Activated T-helper 2 cell treated with anti-CD3 and anti-CD28 coated beads, Interferon-gamma antibody, Interleukin-2, Interleukin-4, amounts not matched to agents 10 μg/mL and 5 μg/mL and 100 μg/mL, durations not matched to agents 14 hours and 24 hours and 36 hours (primary cell): Measurements from ENCODE around the gene MID1IP1. TPM values are rescaled to one million over a fixed set of nuclear protein-coding genes. Genes with fewer than 3 reads are reported as not detected.

Experiments
- DNase-seq: peaks from one replicate; pipeline ENCODE4 v3.0.0; 2021; ENCODE audit warnings: low spot score
- H3K27ac Mint-ChIP-seq: one replicate; pipeline ENCODE4 v1.8.0; 2021; ENCODE audit warnings: mixed read lengths
- H3K27me3 Mint-ChIP-seq: one replicate; pipeline ENCODE4 v1.8.0; 2021; ENCODE audit warnings: low read depth, mixed read lengths
- H3K36me3 Mint-ChIP-seq: one replicate; pipeline ENCODE4 v1.8.0; 2021; ENCODE audit warnings: low read depth, mixed read lengths
- H3K4me1 Mint-ChIP-seq: one replicate; pipeline ENCODE4 v1.8.0; 2021; ENCODE audit warnings: low read depth, mixed read lengths
- H3K4me3 Mint-ChIP-seq: one replicate; pipeline ENCODE4 v1.8.0; 2021; ENCODE audit warnings: low read depth, mild to moderate bottlenecking, moderate library complexity, mixed read lengths
- H3K9me3 Mint-ChIP-seq: one replicate; pipeline ENCODE4 v1.8.0; 2021; ENCODE audit warnings: mixed read lengths
- intact Hi-C: fragments of 100-400 bp; cut with micrococcal nuclease; formaldehyde crosslinking; loops from one replicate; pipeline ENCODE4 v1.15.1; 2023
- total RNA-seq: library from RNA; stranded (reverse); gene quantifications from 2 replicates; pipeline ENCODE4 v1.2.3, GENCODE V29; 2022

Gene MID1IP1
- total RNA-seq, 1 donor from 2014 or later = 95.4 TPM

GRCh38 chrX:38820751-38821150 lies 19.5 kb downstream of the MID1IP1 start:
- intact Hi-C loops = no loop called here
- Mint-ChIP-seq H3K4me1 (no peaks in the 10 kb centered on the region), H3K4me3 (no peak overlapping the region), H3K27ac (no peak overlapping the region), H3K36me3 (no peaks in the 10 kb centered on the region), H3K27me3 (no peaks in the 10 kb centered on the region), H3K9me3 (no peaks in the 10 kb centered on the region)
- DNase-seq = no peak

- Mint-ChIP-seq H3K27me3 (no peaks in the 10 kb centered on the region), H3K36me3 (no peaks in the 10 kb centered on the region), H3K27ac (no peak overlapping the region), H3K4me3 (no peak overlapping the region), H3K9me3 (no peaks in the 10 kb centered on the region), H3K4me1 (no peaks in the 10 kb centered on the region)
- intact Hi-C loops = no loop called here
- DNase-seq = no peak
Measured at GRCh38 chrX:38824176-38824575, 22.9 kb downstream of the MID1IP1 start.

- H3K4me1 Mint-ChIP-seq = no peaks in the 10 kb centered on the region
- intact Hi-C loops = no loop called here
- H3K4me3 Mint-ChIP-seq = no peak overlapping the region
- no peaks in the 10 kb centered on the region for H3K36me3 Mint-ChIP-seq
- no peak overlapping the region for H3K27ac Mint-ChIP-seq
- no peak for DNase-seq
- no peaks in the 10 kb centered on the region for H3K9me3 Mint-ChIP-seq
- H3K27me3 Mint-ChIP-seq = no peaks in the 10 kb centered on the region
Measured at GRCh38 chrX:38831949-38832348, 30.7 kb downstream of the MID1IP1 start.

- no peak overlapping the region for H3K27ac Mint-ChIP-seq
- H3K36me3 Mint-ChIP-seq = no peaks in the 10 kb centered on the region
- DNase-seq = no peak
- H3K27me3 Mint-ChIP-seq = no peaks in the 10 kb centered on the region
- intact Hi-C loops = no loop called here
- H3K9me3 Mint-ChIP-seq = no peaks in the 10 kb centered on the region
- no peaks in the 10 kb centered on the region for H3K4me1 Mint-ChIP-seq
- no peak overlapping the region for H3K4me3 Mint-ChIP-seq
Measured at GRCh38 chrX:38837389-38837788, 36.1 kb downstream of the MID1IP1 start.

- Mint-ChIP-seq H3K4me1 (no peaks in the 10 kb centered on the region), H3K36me3 (no peaks in the 10 kb centered on the region), H3K9me3 (no peaks in the 10 kb centered on the region), H3K27ac (no peak overlapping the region), H3K4me3 (no peak overlapping the region), H3K27me3 (no peaks in the 10 kb centered on the region)
- intact Hi-C loops = no loop called here
- DNase-seq = no peak
Measured at GRCh38 chrX:38839277-38839676, 38.0 kb downstream of the MID1IP1 start.

GRCh38 chrX:38839944-38840343 lies 38.7 kb downstream of the MID1IP1 start:
- Mint-ChIP-seq H3K9me3 (no peaks in the 10 kb centered on the region), H3K27me3 (no peaks in the 10 kb centered on the region), H3K27ac (no peak overlapping the region), H3K4me3 (no peak overlapping the region), H3K36me3 (no peaks in the 10 kb centered on the region), H3K4me1 (no peaks in the 10 kb centered on the region)
- intact Hi-C loops = no loop called here
- DNase-seq = no peak

- H3K36me3 Mint-ChIP-seq = no peaks in the 10 kb centered on the region
- no peak for DNase-seq
- H3K27me3 Mint-ChIP-seq = no peaks in the 10 kb centered on the region
- intact Hi-C loops = no loop called here
- peaks cover 7% of the 10 kb centered on the region for H3K4me1 Mint-ChIP-seq
- no peak overlapping the region for H3K27ac Mint-ChIP-seq
- no peak overlapping the region for H3K4me3 Mint-ChIP-seq
- H3K9me3 Mint-ChIP-seq = no peaks in the 10 kb centered on the region
Measured at GRCh38 chrX:38841750-38842149, 40.5 kb downstream of the MID1IP1 start.

- no peaks in the 10 kb centered on the region for H3K9me3 Mint-ChIP-seq
Measured at GRCh38 chrX:38845426-38845825, 44.2 kb downstream of the MID1IP1 start.

GRCh38 chrX:38847206-38847902 lies 46.1 kb downstream of the MID1IP1 start:
- Mint-ChIP-seq H3K4me1 (peaks cover 7% of the 10 kb centered on the region), H3K9me3 (no peaks in the 10 kb centered on the region), H3K36me3 (no peaks in the 10 kb centered on the region), H3K4me3 (no peak overlapping the region), H3K27me3 (no peaks in the 10 kb centered on the region), H3K27ac (no peak overlapping the region)
- intact Hi-C loops = no loop called here
- no peak for DNase-seq

More at GRCh38 chrX:38845426-38845825, 44.2 kb downstream of the MID1IP1 start:
- H3K36me3 Mint-ChIP-seq = no peaks in the 10 kb centered on the region
- intact Hi-C loops = no loop called here
- DNase-seq = no peak
- H3K27me3 Mint-ChIP-seq = no peaks in the 10 kb centered on the region
- peaks cover 7% of the 10 kb centered on the region for H3K4me1 Mint-ChIP-seq
- no peak overlapping the region for H3K4me3 Mint-ChIP-seq
- no peak overlapping the region for H3K27ac Mint-ChIP-seq

GRCh38 chrX:38847903-38848230 lies 46.6 kb downstream of the MID1IP1 start:
- no peak overlapping the region for H3K27ac Mint-ChIP-seq
- no peak overlapping the region for H3K4me3 Mint-ChIP-seq
- peaks cover 7% of the 10 kb centered on the region for H3K4me1 Mint-ChIP-seq
- no peaks in the 10 kb centered on the region for H3K27me3 Mint-ChIP-seq
- no peaks in the 10 kb centered on the region for H3K9me3 Mint-ChIP-seq
- DNase-seq = no peak
- intact Hi-C loops = loop anchor here (2.0 kb wide), 1 partner anchor 19 kb away; no protein-coding TSS in a partner anchor
- H3K36me3 Mint-ChIP-seq = no peaks in the 10 kb centered on the region

GRCh38 chrX:38848671-38849455 lies 47.6 kb downstream of the MID1IP1 start:
- Mint-ChIP-seq H3K4me1 (peaks cover 7% of the 10 kb centered on the region), H3K27me3 (no peaks in the 10 kb centered on the region), H3K9me3 (no peaks in the 10 kb centered on the region), H3K36me3 (no peaks in the 10 kb centered on the region), H3K4me3 (no peak overlapping the region), H3K27ac (no peak overlapping the region)
- intact Hi-C loops = loop anchor here (2.0 kb wide), 1 partner anchor 18 kb away; no protein-coding TSS in a partner anchor
- DNase-seq = no peak

GRCh38 chrX:38850807-38851544 lies 49.7 kb downstream of the MID1IP1 start:
- no peaks in the 10 kb centered on the region for H3K9me3 Mint-ChIP-seq
- no peak overlapping the region for H3K27ac Mint-ChIP-seq
- H3K4me1 Mint-ChIP-seq = peaks cover 6% of the 10 kb centered on the region
- H3K27me3 Mint-ChIP-seq = no peaks in the 10 kb centered on the region
- no peak for DNase-seq
- intact Hi-C loops = no loop called here
- H3K36me3 Mint-ChIP-seq = no peaks in the 10 kb centered on the region
- no peak overlapping the region for H3K4me3 Mint-ChIP-seq

- Mint-ChIP-seq H3K27ac (no peak overlapping the region), H3K4me3 (no peak overlapping the region), H3K27me3 (no peaks in the 10 kb centered on the region), H3K4me1 (no peaks in the 10 kb centered on the region), H3K36me3 (no peaks in the 10 kb centered on the region), H3K9me3 (no peaks in the 10 kb centered on the region)
- DNase-seq = no peak
- intact Hi-C loops = no loop called here
Measured at GRCh38 chrX:38854305-38854704, 53.0 kb downstream of the MID1IP1 start.
